ENCODE data around the gene SERPIND1.

DNA sequence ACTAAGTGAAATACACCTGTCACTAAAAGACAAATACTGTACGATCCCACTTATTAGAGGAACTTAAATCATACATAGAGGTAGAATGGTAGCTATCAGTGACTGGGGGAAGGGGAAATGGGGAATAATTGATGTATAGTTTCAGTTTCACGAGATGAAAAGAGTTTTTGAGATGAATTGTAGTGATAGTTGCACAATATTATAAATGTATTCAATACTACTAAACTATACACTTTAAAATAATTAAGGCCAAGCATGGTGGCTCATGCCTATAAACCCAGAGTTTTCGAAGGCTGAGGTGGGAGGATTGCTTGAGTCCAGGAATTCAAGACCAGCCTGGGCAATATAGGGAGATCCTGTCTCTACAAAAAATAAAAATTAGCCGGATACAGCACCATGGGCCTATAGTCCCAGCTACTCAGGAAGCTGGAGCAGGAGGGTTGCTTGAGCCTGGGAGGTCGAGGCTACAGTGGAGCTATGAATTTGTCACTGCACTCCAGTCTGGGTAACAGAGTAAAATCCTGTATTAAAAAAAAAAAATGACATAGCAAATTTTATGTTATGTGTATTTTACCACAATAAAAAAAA lies 40.4 kb downstream of the SERPIND1 start:
- TF ChIP-seq, protein P1, sequence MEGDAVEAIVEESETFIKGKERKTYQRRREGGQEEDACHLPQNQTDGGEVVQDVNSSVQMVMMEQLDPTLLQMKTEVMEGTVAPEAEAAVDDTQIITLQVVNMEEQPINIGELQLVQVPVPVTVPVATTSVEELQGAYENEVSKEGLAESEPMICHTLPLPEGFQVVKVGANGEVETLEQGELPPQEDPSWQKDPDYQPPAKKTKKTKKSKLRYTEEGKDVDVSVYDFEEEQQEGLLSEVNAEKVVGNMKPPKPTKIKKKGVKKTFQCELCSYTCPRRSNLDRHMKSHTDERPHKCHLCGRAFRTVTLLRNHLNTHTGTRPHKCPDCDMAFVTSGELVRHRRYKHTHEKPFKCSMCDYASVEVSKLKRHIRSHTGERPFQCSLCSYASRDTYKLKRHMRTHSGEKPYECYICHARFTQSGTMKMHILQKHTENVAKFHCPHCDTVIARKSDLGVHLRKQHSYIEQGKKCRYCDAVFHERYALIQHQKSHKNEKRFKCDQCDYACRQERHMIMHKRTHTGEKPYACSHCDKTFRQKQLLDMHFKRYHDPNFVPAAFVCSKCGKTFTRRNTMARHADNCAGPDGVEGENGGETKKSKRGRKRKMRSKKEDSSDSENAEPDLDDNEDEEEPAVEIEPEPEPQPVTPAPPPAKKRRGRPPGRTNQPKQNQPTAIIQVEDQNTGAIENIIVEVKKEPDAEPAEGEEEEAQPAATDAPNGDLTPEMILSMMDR (IDR thresholded peaks at IDR 0.05): no peak
- no peak for TF ChIP-seq POLR2A (IDR thresholded peaks at IDR 0.05)

All from heart left ventricle (tissue), 13 donors.